Cardiac septum (tissue), 1 donor: ENCODE data around the gene KIFC3. TPM values are rescaled to one million over a fixed set of nuclear protein-coding genes. Genes with fewer than 3 reads are reported as not detected.
A peak's percentile ranks its signal among the peaks of the same experiment; 100 is the strongest.
"Not testable (repeated sequence)": the region's sequence is repeated elsewhere in the genome, so short reads cannot be mapped to it uniquely, and the experiment has no call there.

Source experiments
- DNase-seq: peaks from one replicate; pipeline ENCODE4 v3.0.0-alpha.2; 2020; ENCODE audit warnings: low spot score
- intact Hi-C: fragments of 100-400 bp; cut with DNase I; formaldehyde crosslinking; loops from one replicate; pipeline ENCODE4 v1.14.0; 2022
- long read RNA-seq: library from polyadenylated mRNA; unstranded; transcript quantifications from one replicate; pipeline ENCODE4 v2.0.0, GENCODE V29; 2021
- total RNA-seq: library from RNA; stranded (reverse); fragmentation: NEBNext Ultra II Directional; extraction: Animal tissue kit (Norgen Biotek cat#: 25700); gene quantifications from one replicate; pipeline ENCODE4 v1.2.1, GENCODE V29; 2021
- donor health status: DM: no; HTN: no; CAD: no.

The KIFC3 gene
- total RNA-seq, result 70.1 TPM
- long read RNA-seq, transcript KIFC3-201 (19 exons, 3,427 nt), result minor isoform, 7 of 266 reads
- long read RNA-seq, transcript KIFC3-203 (20 exons, 3,379 nt), result major isoform, 130 of 266 reads
- long read RNA-seq, partial matches to known transcripts, result 67 of 266 reads
- long read RNA-seq, other reads (novel, unspliced or antisense), result 59 of 266 reads

DNA sequence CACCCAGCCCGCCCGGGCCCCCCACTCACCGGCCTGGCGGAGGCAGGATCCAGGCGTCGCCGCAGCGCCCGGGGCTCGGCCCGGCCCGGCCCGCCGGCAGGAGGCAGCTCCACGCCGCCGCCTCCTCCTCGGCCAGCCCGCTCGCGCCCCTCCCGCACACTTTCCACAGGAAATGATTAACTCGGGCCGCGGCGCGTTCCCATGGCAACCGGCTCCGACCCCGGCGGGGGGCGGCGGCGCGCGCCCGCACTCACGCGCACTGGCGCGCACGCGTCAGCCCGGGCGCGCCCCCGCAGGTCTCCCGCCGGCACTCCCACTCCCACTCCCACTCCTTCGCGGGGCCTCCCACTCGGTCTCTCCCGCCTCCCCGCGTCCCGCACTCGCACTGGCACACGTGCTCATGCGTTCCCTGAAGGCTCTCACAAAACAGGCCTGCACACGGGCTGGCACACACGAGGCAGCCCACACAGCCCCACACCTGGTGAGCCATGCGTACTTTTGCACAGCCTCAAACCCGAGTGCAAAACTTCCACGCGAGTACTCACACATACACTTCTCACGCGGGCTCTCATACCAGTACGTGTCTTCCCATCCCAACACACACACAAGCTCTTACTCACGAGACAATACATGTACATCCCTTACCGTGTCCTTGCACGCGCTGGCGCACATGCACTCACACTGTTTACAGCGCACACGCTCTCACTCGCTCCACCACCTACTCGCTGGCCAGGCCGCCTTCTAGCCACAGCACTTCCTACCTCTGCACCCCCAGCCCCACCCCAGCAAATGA, at the start of gene KIFC3:
TSS of gene KIFC3 (minus strand) at position 151 of the 793 bp plus-strand sequence. CDS start 4,248 bp downstream, outside the sequence.
- peak; percentile 92 for DNase-seq
- intact Hi-C loops, result loop anchor here (1.0 to 10.0 kb wide), 3 partner anchors 27 to 182 kb away; no protein-coding TSS in a partner anchor

- intact Hi-C loops, result no loop called here
- no peak for DNase-seq
Observed at GRCh38 chr16:57848181-57848580, 45.9 kb upstream of the KIFC3 start.

DNA sequence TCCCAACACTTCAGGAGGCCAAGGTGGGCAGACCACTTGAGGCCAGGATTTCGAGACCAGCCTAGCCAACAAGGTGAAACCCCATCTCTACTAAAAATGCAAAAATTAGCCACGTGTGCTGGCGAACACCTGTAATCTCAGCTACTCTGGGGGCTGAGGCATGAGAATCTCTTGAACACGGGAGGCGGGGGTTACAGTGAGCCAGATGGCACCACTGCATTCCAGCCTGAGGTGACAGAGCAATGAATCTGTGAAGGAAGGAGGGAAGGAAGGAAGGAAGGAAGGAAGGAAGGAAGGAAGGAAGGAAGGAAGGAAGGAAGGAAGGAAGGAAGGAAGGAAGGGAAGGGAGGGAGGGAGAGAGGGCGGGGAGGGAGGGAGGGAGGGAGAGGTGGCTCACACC, 44.6 kb upstream of the KIFC3 start:
- DNase-seq, intact Hi-C loops: not testable (repeated sequence)

DNA sequence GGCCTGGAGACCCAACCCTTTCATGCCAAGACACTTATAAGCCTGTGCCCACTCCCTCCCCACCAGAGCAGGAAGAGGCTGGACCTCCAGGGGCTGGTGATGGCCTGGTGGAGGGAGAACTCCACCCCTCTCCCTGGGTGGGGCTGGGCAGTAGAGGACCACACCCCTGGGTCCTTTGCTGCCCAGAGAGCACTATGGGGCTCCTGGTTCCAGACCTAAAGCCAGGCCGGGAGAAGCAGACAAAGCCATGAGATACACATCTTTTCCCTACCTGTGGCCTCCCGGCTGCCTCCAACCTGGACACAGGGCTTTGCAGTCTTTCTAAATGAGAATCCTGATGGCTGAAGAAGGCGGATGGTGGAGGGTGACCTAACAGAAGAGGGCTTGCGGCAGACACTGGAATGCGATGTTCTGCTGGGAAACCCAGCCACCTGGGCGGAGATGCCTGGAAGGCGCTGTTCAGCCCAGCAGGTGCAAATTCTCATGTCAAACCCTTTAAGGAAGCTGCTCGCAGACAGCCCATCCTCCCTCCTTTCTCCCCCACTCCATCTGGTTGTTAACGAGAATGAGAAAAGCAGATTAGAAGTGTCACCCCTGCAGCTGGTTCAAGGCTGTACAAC, 43.9 kb upstream of the KIFC3 start:
- no peak for DNase-seq
- intact Hi-C loops, result no loop called here

GRCh38 chr16:57845115-57845514, 42.8 kb upstream of the KIFC3 start:
- intact Hi-C loops, result no loop called here
- DNase-seq, result no peak

GRCh38 chr16:57844416-57845030, 42.2 kb upstream of the KIFC3 start:
- DNase-seq, result no peak
- intact Hi-C loops, result no loop called here

GRCh38 chr16:57843400-57843799, 41.1 kb upstream of the KIFC3 start:
- DNase-seq, result no peak
- intact Hi-C loops, result no loop called here

- no peak for DNase-seq
Observed at GRCh38 chr16:57842601-57843000, 40.3 kb upstream of the KIFC3 start.

DNA sequence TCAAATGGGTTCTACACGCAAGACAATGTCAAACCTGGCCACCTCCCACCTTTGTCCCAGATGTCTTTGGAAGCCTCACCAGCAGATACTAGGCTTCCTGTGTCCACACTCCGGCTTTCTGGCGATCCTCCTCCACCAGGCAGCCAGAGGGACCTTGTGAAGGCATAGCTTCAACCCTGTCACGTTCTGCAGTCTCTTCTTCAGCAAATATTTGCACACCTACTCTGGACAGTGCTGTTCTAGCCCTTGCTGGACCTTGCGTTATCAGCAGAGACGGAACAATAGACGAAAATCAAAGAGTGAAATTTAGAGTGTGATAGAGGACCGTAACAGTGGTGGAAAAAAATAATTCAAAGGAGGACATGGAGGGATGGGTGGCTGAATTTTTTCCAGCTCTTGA, 38.5 kb upstream of the KIFC3 start:
- intact Hi-C loops, result no loop called here
- DNase-seq, result no peak

More at GRCh38 chr16:57842601-57843000, 40.3 kb upstream of the KIFC3 start:
- intact Hi-C loops, result no loop called here

GRCh38 chr16:57838161-57838560, 35.9 kb upstream of the KIFC3 start:
- intact Hi-C loops, result no loop called here
- DNase-seq, result no peak

DNA sequence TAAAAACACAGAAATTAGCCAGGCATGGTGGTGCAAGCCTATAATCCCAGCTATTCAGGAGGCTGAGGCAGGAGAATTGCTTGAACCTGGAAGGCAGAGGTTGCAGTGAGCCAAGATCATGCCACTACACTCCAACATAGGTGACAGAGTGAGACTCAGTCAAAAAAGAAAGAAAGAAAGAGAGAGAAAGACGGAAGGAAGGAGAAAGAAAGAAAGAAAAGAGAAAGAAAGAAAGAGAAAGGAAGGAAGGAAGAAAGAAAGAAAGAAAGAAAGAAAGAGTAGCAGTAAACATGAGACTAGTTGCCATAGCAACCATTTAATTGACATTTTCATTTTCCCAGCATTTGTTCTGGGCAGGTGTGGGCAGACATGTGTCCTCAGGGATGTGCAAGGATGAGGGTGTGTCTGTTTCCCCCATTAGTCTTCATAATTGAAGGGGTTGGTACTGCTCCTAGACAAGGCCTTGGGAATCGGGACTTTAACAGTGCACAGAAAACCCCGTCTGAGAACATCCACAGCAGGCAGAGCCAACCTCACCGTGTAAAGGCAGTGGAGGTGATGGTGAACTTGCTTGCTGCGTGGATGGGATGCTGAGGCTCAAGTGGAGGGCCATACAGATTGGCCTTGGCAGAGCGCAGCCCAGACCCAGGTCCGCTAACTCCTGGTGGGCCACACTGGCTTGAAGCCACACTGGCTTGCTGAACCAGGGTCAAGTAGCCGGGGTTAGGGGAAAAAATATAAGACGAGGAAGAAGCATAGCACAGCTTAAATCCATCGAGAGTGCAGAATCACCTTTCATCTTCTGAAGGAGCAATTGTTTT, 35.2 kb upstream of the KIFC3 start:
- no peak for DNase-seq
- intact Hi-C loops, result no loop called here

- DNase-seq, intact Hi-C loops: not testable (repeated sequence)
Observed at GRCh38 chr16:57835439-57835838, 33.1 kb upstream of the KIFC3 start.

GRCh38 chr16:57834936-57835335, 32.6 kb upstream of the KIFC3 start:
- DNase-seq, result no peak
- intact Hi-C loops, result no loop called here

GRCh38 chr16:57830890-57831484, 28.7 kb upstream of the KIFC3 start:
- DNase-seq, result no peak

GRCh38 chr16:57829969-57830360, 27.7 kb upstream of the KIFC3 start:
- intact Hi-C loops, result loop anchor here (1.0 to 5.0 kb wide), 2 partner anchors 27 to 43 kb away; no protein-coding TSS in a partner anchor
- DNase-seq, result no peak

More at GRCh38 chr16:57830890-57831484, 28.7 kb upstream of the KIFC3 start:
- intact Hi-C loops, result no loop called here

DNA sequence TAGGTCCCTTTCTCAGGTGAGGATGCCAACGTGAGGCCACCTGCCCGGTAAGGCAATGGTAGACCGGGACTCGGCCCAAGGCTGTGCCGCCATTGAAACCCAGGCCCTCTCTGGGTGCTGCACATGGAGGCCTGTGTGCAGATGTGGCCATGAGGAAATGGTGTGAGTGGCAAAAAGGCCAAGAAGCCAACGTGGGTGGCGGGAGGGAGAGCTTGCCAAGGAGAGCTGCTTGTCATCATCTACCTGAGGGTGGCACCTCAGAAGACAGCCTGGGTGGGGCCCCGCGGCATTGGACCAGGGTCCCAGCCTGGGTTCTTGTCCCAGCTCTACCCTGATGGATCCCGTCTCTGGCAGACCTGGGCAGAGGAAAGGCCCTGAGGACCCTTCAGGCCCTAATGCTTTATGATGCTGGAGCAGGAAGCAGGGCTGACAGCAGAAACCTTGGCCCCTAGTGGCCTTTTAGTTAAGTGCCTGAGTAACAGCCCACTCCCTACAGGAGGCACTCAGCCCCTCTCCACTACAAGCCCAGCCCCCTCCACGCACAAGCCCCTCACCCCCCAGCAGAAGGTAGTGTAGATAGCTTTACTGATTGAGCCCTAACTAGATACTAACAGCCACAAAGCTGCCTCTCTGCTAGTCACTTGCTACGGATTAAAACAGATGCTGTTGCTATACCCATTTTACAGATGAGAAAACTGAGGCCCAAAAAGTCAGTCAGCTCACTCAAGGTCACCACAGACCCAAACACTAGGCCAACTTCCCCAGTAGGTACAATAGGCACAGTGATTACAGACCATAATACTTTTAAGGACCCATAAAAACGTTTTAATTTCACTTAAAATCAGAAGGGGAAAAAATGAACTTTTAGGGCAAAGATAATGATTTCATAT, 26.2 kb upstream of the KIFC3 start:
- DNase-seq, result no peak
- intact Hi-C loops, result loop anchor here (1.0 to 5.0 kb wide), 2 partner anchors 25 to 41 kb away; no protein-coding TSS in a partner anchor

GRCh38 chr16:57826706-57827625, 24.7 kb upstream of the KIFC3 start:
- intact Hi-C loops, result loop anchor here (5.0 kb wide), 1 partner anchor 40 kb away; no protein-coding TSS in a partner anchor
- DNase-seq, result no peak
